ENCODE measurements around the gene SLC35F3. TPM values are rescaled to one million over a fixed set of nuclear protein-coding genes. Genes with fewer than 3 reads are reported as not detected.

Gene SLC35F3
- total RNA-seq, 1 donor from 2014 or later, result 0.57 TPM

GRCh38 chr1:234135501-234135900 is 231.0 kb downstream of the SLC35F3 start:
- no peak for FAIRE-seq
- no peaks in the 10 kb centered on the region for H3K79me2 ChIP-seq (ENCODE audit: insufficient read depth, low read length)
- no peak overlapping the region for H2AFZ ChIP-seq (ENCODE audit: low read depth, low read length)
- Mint-ChIP-seq H3K36me3 (ENCODE audit: low read depth, unreplicated experiment) (no peaks in the 10 kb centered on the region), H3K27ac (ENCODE audit: unreplicated experiment) (no peak overlapping the region), H3K27me3 (ENCODE audit: low read depth, unreplicated experiment) (no peaks in the 10 kb centered on the region), H3K9me3 (ENCODE audit: unreplicated experiment) (no peaks in the 10 kb centered on the region), H3K4me1 (ENCODE audit: low read depth, unreplicated experiment) (no peaks in the 10 kb centered on the region), H3K4me3 (ENCODE audit: unreplicated experiment) (no peak overlapping the region)
- no peaks in the 10 kb centered on the region for H3K36me3 ChIP-seq (ENCODE audit: insufficient read depth, low read length)
- no peaks in the 10 kb centered on the region for H3K27me3 ChIP-seq (ENCODE audit: insufficient read depth, low read length)
- H3K4me1 ChIP-seq (ENCODE audit: insufficient read depth, low read length), result peaks cover 2% of the 10 kb centered on the region
- H3K4me2 ChIP-seq (ENCODE audit: low read length), result no peak overlapping the region
- no peak overlapping the region for H3K27ac ChIP-seq (ENCODE audit: low read depth, low read length)
- TF ChIP-seq EZH2 (IDR thresholded peaks at IDR 0.05; ENCODE audit: insufficient read depth, low read length) (no peak), CTCF (IDR thresholded peaks at IDR 0.05; ENCODE audit: insufficient read depth, low read depth, low read length) (no peak)
- no peak overlapping the region for H3K9ac ChIP-seq (ENCODE audit: low read length)
- no peaks in the 10 kb centered on the region for H3K9me3 ChIP-seq (ENCODE audit: insufficient read depth, low read depth, low read length)
- DNase-seq (ENCODE audit: low read depth), result no peak
- no peak overlapping the region for H3K4me3 ChIP-seq (ENCODE audit: insufficient read depth, low read depth, low read length)
- no peaks in the 10 kb centered on the region for H4K20me1 ChIP-seq (ENCODE audit: insufficient read depth, low read length)

GRCh38 chr1:234136073-234136472 is 231.6 kb downstream of the SLC35F3 start:
- peaks cover 4% of the 10 kb centered on the region for H3K4me1 ChIP-seq (ENCODE audit: insufficient read depth, low read length)
- no peak overlapping the region for H2AFZ ChIP-seq (ENCODE audit: low read depth, low read length)
- Mint-ChIP-seq H3K27me3 (ENCODE audit: low read depth, unreplicated experiment) (no peaks in the 10 kb centered on the region), H3K27ac (ENCODE audit: unreplicated experiment) (no peak overlapping the region), H3K9me3 (ENCODE audit: unreplicated experiment) (no peaks in the 10 kb centered on the region), H3K4me3 (ENCODE audit: unreplicated experiment) (no peak overlapping the region), H3K36me3 (ENCODE audit: low read depth, unreplicated experiment) (no peaks in the 10 kb centered on the region), H3K4me1 (ENCODE audit: low read depth, unreplicated experiment) (no peaks in the 10 kb centered on the region)
- H3K9ac ChIP-seq (ENCODE audit: low read length), result no peak overlapping the region
- no peaks in the 10 kb centered on the region for H3K9me3 ChIP-seq (ENCODE audit: insufficient read depth, low read depth, low read length)
- no peak overlapping the region for H3K27ac ChIP-seq (ENCODE audit: low read depth, low read length)
- FAIRE-seq, result no peak
- TF ChIP-seq CTCF (IDR thresholded peaks at IDR 0.05; ENCODE audit: insufficient read depth, low read depth, low read length) (no peak), EZH2 (IDR thresholded peaks at IDR 0.05; ENCODE audit: insufficient read depth, low read length) (no peak)
- no peak overlapping the region for H3K4me2 ChIP-seq (ENCODE audit: low read length)
- no peak overlapping the region for H3K4me3 ChIP-seq (ENCODE audit: insufficient read depth, low read depth, low read length)
- H3K79me2 ChIP-seq (ENCODE audit: insufficient read depth, low read length), result no peaks in the 10 kb centered on the region
- H4K20me1 ChIP-seq (ENCODE audit: insufficient read depth, low read length), result no peaks in the 10 kb centered on the region
- no peaks in the 10 kb centered on the region for H3K27me3 ChIP-seq (ENCODE audit: insufficient read depth, low read length)
- DNase-seq (ENCODE audit: low read depth), result no peak
- no peaks in the 10 kb centered on the region for H3K36me3 ChIP-seq (ENCODE audit: insufficient read depth, low read length)

GRCh38 chr1:234139966-234140365 is 235.5 kb downstream of the SLC35F3 start:
- Mint-ChIP-seq H3K36me3 (ENCODE audit: low read depth, unreplicated experiment) (no peaks in the 10 kb centered on the region), H3K27me3 (ENCODE audit: low read depth, unreplicated experiment) (no peaks in the 10 kb centered on the region), H3K9me3 (ENCODE audit: unreplicated experiment) (no peaks in the 10 kb centered on the region), H3K4me1 (ENCODE audit: low read depth, unreplicated experiment) (no peaks in the 10 kb centered on the region), H3K27ac (ENCODE audit: unreplicated experiment) (no peak overlapping the region), H3K4me3 (ENCODE audit: unreplicated experiment) (no peak overlapping the region)
- H3K36me3 ChIP-seq (ENCODE audit: insufficient read depth, low read length), result no peaks in the 10 kb centered on the region
- H4K20me1 ChIP-seq (ENCODE audit: insufficient read depth, low read length), result no peaks in the 10 kb centered on the region
- no peak overlapping the region for H2AFZ ChIP-seq (ENCODE audit: low read depth, low read length)
- no peak overlapping the region for H3K4me3 ChIP-seq (ENCODE audit: insufficient read depth, low read depth, low read length)
- H3K4me2 ChIP-seq (ENCODE audit: low read length), result no peak overlapping the region
- DNase-seq (ENCODE audit: low read depth) (peak; percentile 97), FAIRE-seq (no peak)
- peak overlapping the region; percentile 87 for H3K27ac ChIP-seq (ENCODE audit: low read depth, low read length)
- H3K9me3 ChIP-seq (ENCODE audit: insufficient read depth, low read depth, low read length), result no peaks in the 10 kb centered on the region
- H3K9ac ChIP-seq (ENCODE audit: low read length), result no peak overlapping the region
- H3K27me3 ChIP-seq (ENCODE audit: insufficient read depth, low read length), result no peaks in the 10 kb centered on the region
- no peaks in the 10 kb centered on the region for H3K79me2 ChIP-seq (ENCODE audit: insufficient read depth, low read length)
- TF ChIP-seq CTCF (IDR thresholded peaks at IDR 0.05; ENCODE audit: insufficient read depth, low read depth, low read length) (no peak), EZH2 (IDR thresholded peaks at IDR 0.05; ENCODE audit: insufficient read depth, low read length) (no peak)
- peaks cover 4% of the 10 kb centered on the region for H3K4me1 ChIP-seq (ENCODE audit: insufficient read depth, low read length)

Data from astrocyte (in vitro differentiated cells and primary cell).